H1 (cell line): ENCODE data around the gene KCNH6.

ENCODE experiments used
- EP300 ChIP-seq, 2 experiments: IDR thresholded peaks; 1 replicate in 1 of 2; 2 replicates in 1 of 2; pipeline ENCODE4 v1.6.1; 2011 to 2012; ENCODE audit warnings: low read depth in 2 of 2, low read length in 2 of 2, mild to moderate bottlenecking in 2 of 2, borderline replicate concordance in 1 of 2, inconsistent platforms in 1 of 2, moderate library complexity in 1 of 2
- EZH2 ChIP-seq: fragments of 200-600 bp; sonication (generic); IDR thresholded peaks from 2 replicates; pipeline ENCODE4 v1.7.1; 2012; ENCODE audit warnings: low read depth, mild to moderate bottlenecking, moderate library complexity, low read length, inconsistent platforms; ENCODE audit not compliant: severe bottlenecking
- USF2 ChIP-seq: IDR thresholded peaks from 2 replicates; pipeline ENCODE4 v1.6.1; 2011; ENCODE audit warnings: low read length, improper control_type of control experiment

- TF ChIP-seq EP300 (IDR thresholded peaks at IDR 0.05; ENCODE audit: borderline replicate concordance in 1 of 2, low read depth in 2 of 2, low read length in 2 of 2), result no peak
- no peak for TF ChIP-seq USF2
- no peak for TF ChIP-seq EZH2
Measured at GRCh38 chr17:63519972-63520882, 2.9 kb upstream of the KCNH6 start.
